A549 (cell line): ENCODE measurements around the gene PNN. TPM values are rescaled to one million over a fixed set of nuclear protein-coding genes. Genes with fewer than 3 reads are reported as not detected.
"Not testable (repeated sequence)": the region's sequence is repeated elsewhere in the genome, so short reads cannot be mapped to it uniquely, and the experiment has no call there.

Experiments
- ATAC-seq, 2 experiments: fragments of 200-7000 bp in 1 of 2; fragments of >200 bp in 1 of 2; cut with Nextera tagmentation in 1 of 2; cut with Tn5 transposase in 1 of 2; 3 replicates each; pipeline versions ENCODE4 v1.8.0 to v1.9.1; 2018 to 2020; ENCODE audit warnings: mild to moderate bottlenecking in 1 of 2, moderate library complexity in 1 of 2
- CTCF ChIA-PET: fragments of 300-600 bp; sonication (Branson Sonifier 250); formaldehyde crosslinking; extraction: SDS; loops from one replicate; lab custom pipeline; 2021; ENCODE audit warnings: antibody characterized with exemption, inconsistent platforms; lab: Yijun Ruan, JAX
- POLR2A ChIA-PET: fragments of 350-600 bp; formaldehyde crosslinking; extraction: SDS; loops from one replicate; lab custom pipeline; 2021; ENCODE audit warnings: antibody characterized with exemption, inconsistent platforms; lab: Yijun Ruan, JAX
- DNase-seq, 2 experiments: peaks; one replicate each; pipeline versions ENCODE4 v3.0.0 to v3.0.0-alpha.2; 2011 to 2016; ENCODE audit warnings: low read depth in 1 of 2, low spot score in 1 of 2
- FAIRE-seq: peaks from 2 replicates; lab custom pipeline; 2011; peaks lifted over from hg19 to GRCh38; lab: Jason Lieb, UNC
- H3K27ac ChIP-seq, 2 experiments: fragments of >200 bp; sonication (Bioruptor Twin); formaldehyde crosslinking; 3 replicates each; pipeline ENCODE4 v1.5.1; 2016 to 2017
- H3K4me1 ChIP-seq: fragments of >200 bp; sonication (Bioruptor Twin); formaldehyde crosslinking; 3 replicates; pipeline ENCODE4 v1.6.1; 2016
- H3K4me2 ChIP-seq: fragments of >200 bp; sonication (Bioruptor Twin); formaldehyde crosslinking; 3 replicates; pipeline ENCODE4 v1.6.1; 2016
- H3K4me3 ChIP-seq: fragments of >200 bp; sonication (Bioruptor Twin); formaldehyde crosslinking; 3 replicates; pipeline ENCODE4 v1.5.1; 2016
- H3K9me3 ChIP-seq: fragments of >200 bp; sonication (Bioruptor Twin); formaldehyde crosslinking; 3 replicates; pipeline ENCODE4 v1.6.1; 2016
- CEBPB ChIP-seq, 2 experiments: fragments of >200 bp in 1 of 2; sonication (Bioruptor Twin) in 1 of 2; formaldehyde crosslinking in 1 of 2; IDR thresholded peaks; 2 replicates each; pipeline ENCODE4 v1.6.1; 2012 to 2016
- CHD4 ChIP-seq: fragments of 200-600 bp; sonication (generic); IDR thresholded peaks from 2 replicates; pipeline ENCODE4 v1.6.1; 2016; ENCODE audit warnings: antibody characterized with exemption, mild to moderate bottlenecking, borderline replicate concordance
- EHMT2 ChIP-seq: fragments of 200-600 bp; sonication (generic); IDR thresholded peaks from 2 replicates; pipeline ENCODE4 v1.6.1; 2016; ENCODE audit warnings: antibody characterized with exemption, low read depth, mild to moderate bottlenecking, moderate library complexity
- EP300 ChIP-seq, 2 experiments: fragments of >200 bp; sonication (Bioruptor Twin); formaldehyde crosslinking; IDR thresholded peaks; 2 replicates in 1 of 2; 3 replicates in 1 of 2; pipeline ENCODE4 v1.6.1; 2016 to 2017
- ESRRA ChIP-seq: fragments of 150-350 bp; IDR thresholded peaks from 2 replicates; pipeline ENCODE4 v1.6.1; 2014; ENCODE audit warnings: mild to moderate bottlenecking, low read length, borderline replicate concordance
- FOSB ChIP-seq: fragments of 250-450 bp; sonication (Bioruptor Pico); IDR thresholded peaks from 2 replicates; pipeline ENCODE4 v1.5.0; 2020; ENCODE audit warnings: mild to moderate bottlenecking, moderate library complexity
- FOXS1 ChIP-seq: fragments of 250-450 bp; sonication (Bioruptor Pico); IDR thresholded peaks from 2 replicates; pipeline ENCODE4 v1.5.0; 2020; ENCODE audit warnings: mild to moderate bottlenecking, moderate library complexity
- HEYL ChIP-seq: fragments of 250-450 bp; sonication (Bioruptor Pico); IDR thresholded peaks from 2 replicates; pipeline ENCODE4 v1.8.0; 2021; ENCODE audit warnings: mild to moderate bottlenecking, moderate library complexity
- HOXB5 ChIP-seq: fragments of 250-450 bp; sonication (Bioruptor Pico); IDR thresholded peaks from 2 replicates; pipeline ENCODE4 v1.5.0; 2020; ENCODE audit warnings: mild to moderate bottlenecking, moderate library complexity
- JUN ChIP-seq, 2 experiments: fragments of >200 bp; sonication (Bioruptor Twin); formaldehyde crosslinking; IDR thresholded peaks; 2 replicates in 1 of 2; 3 replicates in 1 of 2; pipeline ENCODE4 v1.6.1; 2016 to 2017
- KDM1A ChIP-seq: fragments of 200-600 bp; sonication (generic); IDR thresholded peaks from 2 replicates; pipeline ENCODE4 v1.6.1; 2016; ENCODE audit warnings: low read depth, mild to moderate bottlenecking
- POLR2AphosphoS2 ChIP-seq: conservative IDR thresholded peaks from 2 replicates; pipeline ENCODE4 v1.6.1; 2012; ENCODE audit warnings: low read length, improper control_type of control experiment, inconsistent platforms
- RCOR1 ChIP-seq: fragments of 150-350 bp; IDR thresholded peaks from 2 replicates; pipeline ENCODE4 v1.6.1; 2014; ENCODE audit warnings: antibody characterized with exemption, low read length, low read depth
- SMC3 ChIP-seq: fragments of >200 bp; sonication (Bioruptor Twin); formaldehyde crosslinking; IDR thresholded peaks from 3 replicates; pipeline ENCODE4 v1.6.1; 2018; ENCODE audit warnings: inconsistent platforms
- ZFP36 ChIP-seq: fragments of 450-650 bp; IDR thresholded peaks from 2 replicates; pipeline ENCODE4 v1.6.1; 2014; ENCODE audit warnings: borderline replicate concordance; ENCODE audit not compliant: partially characterized antibody
- ZNF302 ChIP-seq: fragments of 250-450 bp; sonication (Bioruptor Pico); IDR thresholded peaks from 2 replicates; pipeline ENCODE4 v1.9.0; 2021; ENCODE audit warnings: inconsistent platforms, mild to moderate bottlenecking, moderate library complexity
- WGBS: methylation state at CpG from one replicate; pipeline ENCODE4 v1.1.6; 2017; ENCODE audit errors: missing lambda C conversion rate; 5-methylcytosine and 5-hydroxymethylcytosine counted together
- polyA plus RNA-seq, 4 experiments: library from polyadenylated mRNA; depleted of rRNA in 3 of 4; stranded (reverse); fragments of >200 nt; fragmentation: RNase III in 1 of 4; extraction: RNeasy Plus Mini Kit Qiagen cat#74134 plus additional on column Dnase treatment in 1 of 4; gene quantifications; 2 replicates in 3 of 4; 3 replicates in 1 of 4; pipeline ENCODE4 v1.2.3, GENCODE V29; 2011 to 2017
- TF ChIP-seq, protein P1 (sequence below): fragments of 200-600 bp; sonication (generic); IDR thresholded peaks from 2 replicates; pipeline ENCODE4 v1.6.1; 2016; ENCODE audit warnings: antibody characterized with exemption, mild to moderate bottlenecking, moderate library complexity
- TF ChIP-seq, protein P2 (sequence below): fragments of 250-450 bp; sonication (Bioruptor Pico); IDR thresholded peaks from 2 replicates; pipeline ENCODE4 v1.5.0; 2021; ENCODE audit warnings: mild to moderate bottlenecking, moderate library complexity, borderline replicate concordance
- TF ChIP-seq, protein P3 (sequence below): fragments of 250-450 bp; sonication (Bioruptor Pico); IDR thresholded peaks from 2 replicates; pipeline ENCODE4 v1.5.0; 2020; ENCODE audit warnings: low read depth, mild to moderate bottlenecking, moderate library complexity
- TF ChIP-seq, protein P4 (sequence below): IDR thresholded peaks from 2 replicates; pipeline ENCODE4 v1.6.1; 2012; ENCODE audit warnings: low read depth, borderline replicate concordance

PNN gene
- polyA plus RNA-seq, 2 of the 4 experiments (the other 2 are of a cell fraction): 50.1 to 117 TPM

DNA sequence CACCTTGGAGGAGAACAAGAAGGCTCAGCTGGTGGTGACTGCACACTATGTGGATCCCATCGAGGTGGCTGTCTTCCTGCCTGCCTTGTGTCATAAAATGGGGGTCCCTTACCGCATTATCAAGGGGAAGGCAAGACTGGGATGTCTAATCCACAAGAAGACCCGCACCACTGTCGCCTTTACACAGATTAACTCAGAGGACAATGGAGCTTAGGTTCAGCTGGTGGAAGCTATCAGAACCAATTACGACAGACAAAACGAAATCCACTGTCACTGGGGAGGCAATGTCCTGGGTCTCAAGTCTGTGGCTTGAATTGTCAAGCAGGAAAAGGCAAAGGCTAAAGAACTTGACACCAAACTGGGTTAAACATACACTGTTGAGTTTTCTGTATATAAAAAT lies 17.6 kb upstream of the PNN start:
- no peaks in the 10 kb centered on the region for H3K9me3 ChIP-seq
- CTCF ChIA-PET: interaction anchor here (0.7 kb wide), 1 partner anchor 19 kb away, joined by 3 read pairs; no protein-coding TSS in a partner anchor
- no peak for TF ChIP-seq ESRRA
- TF ChIP-seq SMC3: no peak
- no peak for TF ChIP-seq ZFP36
- TF ChIP-seq, protein P1, sequence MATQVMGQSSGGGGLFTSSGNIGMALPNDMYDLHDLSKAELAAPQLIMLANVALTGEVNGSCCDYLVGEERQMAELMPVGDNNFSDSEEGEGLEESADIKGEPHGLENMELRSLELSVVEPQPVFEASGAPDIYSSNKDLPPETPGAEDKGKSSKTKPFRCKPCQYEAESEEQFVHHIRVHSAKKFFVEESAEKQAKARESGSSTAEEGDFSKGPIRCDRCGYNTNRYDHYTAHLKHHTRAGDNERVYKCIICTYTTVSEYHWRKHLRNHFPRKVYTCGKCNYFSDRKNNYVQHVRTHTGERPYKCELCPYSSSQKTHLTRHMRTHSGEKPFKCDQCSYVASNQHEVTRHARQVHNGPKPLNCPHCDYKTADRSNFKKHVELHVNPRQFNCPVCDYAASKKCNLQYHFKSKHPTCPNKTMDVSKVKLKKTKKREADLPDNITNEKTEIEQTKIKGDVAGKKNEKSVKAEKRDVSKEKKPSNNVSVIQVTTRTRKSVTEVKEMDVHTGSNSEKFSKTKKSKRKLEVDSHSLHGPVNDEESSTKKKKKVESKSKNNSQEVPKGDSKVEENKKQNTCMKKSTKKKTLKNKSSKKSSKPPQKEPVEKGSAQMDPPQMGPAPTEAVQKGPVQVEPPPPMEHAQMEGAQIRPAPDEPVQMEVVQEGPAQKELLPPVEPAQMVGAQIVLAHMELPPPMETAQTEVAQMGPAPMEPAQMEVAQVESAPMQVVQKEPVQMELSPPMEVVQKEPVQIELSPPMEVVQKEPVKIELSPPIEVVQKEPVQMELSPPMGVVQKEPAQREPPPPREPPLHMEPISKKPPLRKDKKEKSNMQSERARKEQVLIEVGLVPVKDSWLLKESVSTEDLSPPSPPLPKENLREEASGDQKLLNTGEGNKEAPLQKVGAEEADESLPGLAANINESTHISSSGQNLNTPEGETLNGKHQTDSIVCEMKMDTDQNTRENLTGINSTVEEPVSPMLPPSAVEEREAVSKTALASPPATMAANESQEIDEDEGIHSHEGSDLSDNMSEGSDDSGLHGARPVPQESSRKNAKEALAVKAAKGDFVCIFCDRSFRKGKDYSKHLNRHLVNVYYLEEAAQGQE: no peak
- TF ChIP-seq EHMT2: no peak
- no peak for TF ChIP-seq HOXB5 (CRISPR knock-in tag)

DNA sequence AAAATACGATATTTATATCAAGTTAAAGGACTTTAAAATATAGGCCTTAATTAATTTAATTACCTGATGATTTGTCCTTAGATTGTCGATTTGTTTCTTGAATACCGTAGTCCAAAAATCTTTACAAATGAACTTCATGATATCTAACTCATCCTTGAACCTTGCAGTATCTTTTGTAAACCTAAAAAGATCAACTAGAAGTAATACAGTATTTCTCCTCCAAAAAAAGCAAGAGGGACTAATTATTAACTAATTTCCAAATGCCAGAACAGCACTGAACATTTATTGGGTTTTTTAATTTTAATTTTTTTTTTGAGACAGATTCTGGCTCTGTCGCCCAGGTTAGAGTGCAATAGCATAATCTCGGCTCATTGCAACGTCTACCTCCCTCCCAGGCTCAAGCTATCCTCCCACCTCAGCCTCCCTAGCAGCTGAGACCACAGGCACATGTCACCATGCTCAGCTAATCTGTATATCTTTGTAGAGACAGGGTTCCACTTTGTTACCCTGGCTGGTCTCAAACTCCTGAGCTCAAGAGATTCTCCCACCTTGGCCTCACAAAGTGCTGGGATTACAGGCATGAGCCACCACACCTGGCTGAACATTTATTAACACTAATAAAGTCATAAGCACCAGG lies 16.7 kb upstream of the PNN start:
- Histone ChIP-seq H3K27ac (no peak overlapping the region), H3K4me3 (no peak overlapping the region), H3K4me1 (no peaks in the 10 kb centered on the region), H3K4me2 (no peak overlapping the region), H3K9me3 (no peaks in the 10 kb centered on the region)
- DNase-seq: no peak
- FAIRE-seq: no peak
- TF ChIP-seq ZNF302 (no peak), CEBPB (IDR thresholded peaks at IDR 0.05) (no peak), CHD4 (no peak), FOXS1 (CRISPR knock-in tag) (no peak), POLR2AphosphoS2 (no peak), HOXB5 (CRISPR knock-in tag) (no peak), SMC3 (no peak), KDM1A (no peak)
- TF ChIP-seq, protein P2, sequence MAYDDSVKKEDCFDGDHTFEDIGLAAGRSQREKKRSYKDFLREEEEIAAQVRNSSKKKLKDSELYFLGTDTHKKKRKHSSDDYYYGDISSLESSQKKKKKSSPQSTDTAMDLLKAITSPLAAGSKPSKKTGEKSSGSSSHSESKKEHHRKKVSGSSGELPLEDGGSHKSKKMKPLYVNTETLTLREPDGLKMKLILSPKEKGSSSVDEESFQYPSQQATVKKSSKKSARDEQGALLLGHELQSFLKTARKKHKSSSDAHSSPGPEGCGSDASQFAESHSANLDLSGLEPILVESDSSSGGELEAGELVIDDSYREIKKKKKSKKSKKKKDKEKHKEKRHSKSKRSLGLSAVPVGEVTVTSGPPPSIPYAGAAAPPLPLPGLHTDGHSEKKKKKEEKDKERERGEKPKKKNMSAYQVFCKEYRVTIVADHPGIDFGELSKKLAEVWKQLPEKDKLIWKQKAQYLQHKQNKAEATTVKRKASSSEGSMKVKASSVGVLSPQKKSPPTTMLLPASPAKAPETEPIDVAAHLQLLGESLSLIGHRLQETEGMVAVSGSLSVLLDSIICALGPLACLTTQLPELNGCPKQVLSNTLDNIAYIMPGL: no peak
- 74% methylated on average over 6 of the region's 6 CpGs for WGBS
- CTCF ChIA-PET: no interaction called here
- no peak for ATAC-seq
- POLR2A ChIA-PET: interaction anchor here (2.5 kb wide), 1 partner anchor 12 kb away, joined by 10 read pairs; the partner anchor contains the start of gene TRAPPC6B

More for the DNA sequence above, 17.6 kb upstream of the PNN start:
- Histone ChIP-seq H3K4me2 (no peak overlapping the region), H3K4me3 (no peak overlapping the region), H3K27ac (no peak overlapping the region), H3K4me1 (no peaks in the 10 kb centered on the region)
- FAIRE-seq: no peak
- 82% methylated on average over 6 of the region's 6 CpGs for WGBS
- no peak for ATAC-seq
- no peak for DNase-seq
- POLR2A ChIA-PET: interaction anchor here (2.5 kb wide), 1 partner anchor 13 kb away, joined by 10 read pairs; the partner anchor contains the start of gene TRAPPC6B

DNA sequence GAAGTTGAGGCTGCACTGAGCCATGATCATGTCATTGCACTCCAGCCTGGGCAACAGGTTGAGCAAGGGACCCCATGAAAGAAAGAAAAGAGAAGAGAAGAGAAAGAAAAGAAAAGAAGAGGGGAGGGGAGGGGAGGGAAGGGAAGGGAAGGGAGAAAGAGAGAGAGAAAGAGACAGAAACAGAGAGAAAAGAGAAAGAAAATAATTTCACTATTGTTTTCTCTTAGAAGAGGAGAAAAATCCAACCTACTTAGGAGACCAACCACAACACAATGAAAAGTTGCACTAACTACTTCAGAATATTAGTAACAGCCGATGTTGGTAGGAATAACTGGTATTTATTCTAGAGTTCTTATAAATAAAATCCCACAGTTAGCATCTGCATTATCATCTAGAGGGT lies 14.6 kb upstream of the PNN start:
- ChIA-PET CTCF (no interaction called here), POLR2A (interaction anchor here (1.9 kb wide), 1 partner anchor 10 kb away, joined by 6 read pairs; the partner anchor contains the start of gene TRAPPC6B)
- H3K9me3 ChIP-seq: no peaks in the 10 kb centered on the region
- 94% methylated on average over 1 of the region's 1 CpG for WGBS
- no peak overlapping the region for H3K4me3 ChIP-seq
- no peak overlapping the region for H3K27ac ChIP-seq
- TF ChIP-seq EP300 (IDR thresholded peaks at IDR 0.05) (no peak), HEYL (no peak), RCOR1 (no peak), FOSB (CRISPR knock-in tag) (no peak), JUN (IDR thresholded peaks at IDR 0.05) (no peak)
- TF ChIP-seq, protein P3, sequence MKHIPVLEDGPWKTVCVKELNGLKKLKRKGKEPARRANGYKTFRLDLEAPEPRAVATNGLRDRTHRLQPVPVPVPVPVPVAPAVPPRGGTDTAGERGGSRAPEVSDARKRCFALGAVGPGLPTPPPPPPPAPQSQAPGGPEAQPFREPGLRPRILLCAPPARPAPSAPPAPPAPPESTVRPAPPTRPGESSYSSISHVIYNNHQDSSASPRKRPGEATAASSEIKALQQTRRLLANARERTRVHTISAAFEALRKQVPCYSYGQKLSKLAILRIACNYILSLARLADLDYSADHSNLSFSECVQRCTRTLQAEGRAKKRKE (CRISPR knock-in tag): no peak
- TF ChIP-seq, protein P4, sequence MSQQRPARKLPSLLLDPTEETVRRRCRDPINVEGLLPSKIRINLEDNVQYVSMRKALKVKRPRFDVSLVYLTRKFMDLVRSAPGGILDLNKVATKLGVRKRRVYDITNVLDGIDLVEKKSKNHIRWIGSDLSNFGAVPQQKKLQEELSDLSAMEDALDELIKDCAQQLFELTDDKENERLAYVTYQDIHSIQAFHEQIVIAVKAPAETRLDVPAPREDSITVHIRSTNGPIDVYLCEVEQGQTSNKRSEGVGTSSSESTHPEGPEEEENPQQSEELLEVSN: no peak
- no peak for ATAC-seq
- H3K4me2 ChIP-seq: no peak overlapping the region
- FAIRE-seq: no peak
- no peaks in the 10 kb centered on the region for H3K4me1 ChIP-seq
- DNase-seq: no peak

DNA sequence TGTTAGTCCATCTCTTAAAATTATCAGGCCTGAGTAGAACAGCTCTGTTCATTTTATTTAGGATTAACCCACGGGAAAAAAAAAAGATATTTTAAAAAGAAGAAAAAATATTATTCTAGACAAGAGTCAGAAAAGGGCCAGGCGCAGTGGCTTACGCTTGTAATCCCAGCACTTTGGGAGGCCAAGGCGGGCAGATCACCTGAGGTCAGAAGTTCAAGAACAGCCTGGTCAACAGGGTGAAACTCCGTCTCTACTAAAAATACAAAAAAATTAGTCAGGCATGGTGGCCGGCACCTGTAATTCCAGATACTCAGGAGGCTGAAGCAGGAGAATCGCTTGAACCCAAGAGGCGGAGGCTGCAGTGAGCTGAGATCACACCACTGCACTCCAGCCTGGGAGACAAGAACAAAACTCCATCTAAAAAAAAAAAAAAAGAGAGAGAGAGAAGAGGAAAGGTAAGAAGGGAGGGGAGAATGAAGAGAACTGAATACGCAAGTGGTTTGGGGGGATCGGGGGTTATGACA lies 7.2 kb upstream of the PNN start:
- ATAC-seq, H3K4me2 ChIP-seq, FAIRE-seq, DNase-seq, H3K27ac ChIP-seq, POLR2A ChIA-PET, H3K4me3 ChIP-seq, H3K9me3 ChIP-seq: not testable (repeated sequence)
- whole genome bisulfite sequencing: 91% methylated on average over 10 of the region's 10 CpGs
- CTCF ChIA-PET: interaction anchor here (1.6 kb wide), 1 partner anchor 156 kb away, joined by 3 read pairs; no protein-coding TSS in a partner anchor
- H3K4me1 ChIP-seq: peaks cover 17% of the 10 kb centered on the region; the same call in 2 of the 3 replicates
